Left renal pelvis (tissue), 4 donors: ENCODE measurements around the gene NSMF. TPM values are rescaled to one million over a fixed set of nuclear protein-coding genes. Genes with fewer than 3 reads are reported as not detected.

Experiments
- DNase-seq, 4 donors: peaks; one replicate each; pipeline ENCODE4 v3.0.0-alpha.2; 2013; ENCODE audit warnings: low read depth in 4 of 4, low spot score in 3 of 4
- polyA plus RNA-seq, 4 donors: library from polyadenylated mRNA; unstranded; fragments of 120-200 nt; gene quantifications; one replicate each; pipeline ENCODE4 v1.2.1, GENCODE V29; 2013; ENCODE audit not compliant: insufficient read length in 4 of 4

NSMF gene, protein sequence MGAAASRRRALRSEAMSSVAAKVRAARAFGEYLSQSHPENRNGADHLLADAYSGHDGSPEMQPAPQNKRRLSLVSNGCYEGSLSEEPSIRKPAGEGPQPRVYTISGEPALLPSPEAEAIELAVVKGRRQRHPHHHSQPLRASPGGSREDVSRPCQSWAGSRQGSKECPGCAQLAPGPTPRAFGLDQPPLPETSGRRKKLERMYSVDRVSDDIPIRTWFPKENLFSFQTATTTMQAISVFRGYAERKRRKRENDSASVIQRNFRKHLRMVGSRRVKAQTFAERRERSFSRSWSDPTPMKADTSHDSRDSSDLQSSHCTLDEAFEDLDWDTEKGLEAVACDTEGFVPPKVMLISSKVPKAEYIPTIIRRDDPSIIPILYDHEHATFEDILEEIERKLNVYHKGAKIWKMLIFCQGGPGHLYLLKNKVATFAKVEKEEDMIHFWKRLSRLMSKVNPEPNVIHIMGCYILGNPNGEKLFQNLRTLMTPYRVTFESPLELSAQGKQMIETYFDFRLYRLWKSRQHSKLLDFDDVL
- 10 to 100 TPM; 40.4 to 51.3 (median 46.4) TPM for polyA plus RNA-seq

DNA sequence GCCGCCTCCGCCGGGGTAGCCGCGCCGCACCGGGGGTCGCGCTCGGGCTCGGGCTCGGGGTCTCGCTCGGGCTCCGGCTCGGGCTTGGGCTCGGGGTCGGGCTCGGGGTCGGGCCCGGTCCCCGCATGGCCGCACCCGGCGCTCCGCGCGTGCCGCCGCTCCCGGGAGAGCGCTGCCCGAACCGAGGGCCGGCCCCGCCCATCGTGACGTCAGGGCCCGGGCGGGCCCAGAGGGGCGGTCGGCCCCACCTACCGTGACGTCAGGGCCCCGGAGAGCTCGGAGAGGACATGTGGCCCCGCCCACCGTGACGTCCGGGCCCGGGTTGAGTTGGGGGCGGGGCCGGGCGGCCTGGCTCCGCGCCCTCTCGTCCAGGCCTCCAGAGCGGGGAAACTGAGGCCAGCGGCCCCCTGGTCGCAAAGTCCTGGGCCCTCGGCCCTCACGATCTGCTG, at the start of gene NSMF:
Gene NSMF, minus strand, starts transcription at position 183 of the 449 bp plus-strand sequence. CDS start 232 bp downstream, outside the sequence.
- DNase-seq: peak; percentile 69 to 86 (median 84)

DNA sequence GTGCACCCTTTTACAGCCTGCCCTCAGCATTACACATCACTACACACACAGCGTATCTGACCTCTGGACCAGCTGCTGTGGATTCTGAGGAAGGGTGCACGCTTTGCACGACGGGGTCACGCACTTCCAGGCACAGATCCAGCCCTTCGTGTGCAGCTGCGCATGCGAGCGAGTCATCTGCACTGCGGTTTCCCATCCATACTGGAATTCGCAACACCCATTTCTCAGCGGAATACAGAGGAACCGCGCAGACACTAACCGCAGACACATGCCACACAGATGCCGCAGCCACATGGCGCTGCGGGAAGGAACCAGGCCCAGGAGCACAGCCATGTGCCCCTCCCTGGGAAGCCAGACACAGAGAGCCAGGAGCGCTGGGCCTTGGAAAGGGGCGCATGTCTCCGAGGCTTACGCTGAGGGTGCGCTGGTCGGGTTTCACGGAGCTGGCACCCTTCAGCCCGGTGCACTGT, 47.6 kb upstream of the NSMF start:
- DNase-seq: no peak

DNA sequence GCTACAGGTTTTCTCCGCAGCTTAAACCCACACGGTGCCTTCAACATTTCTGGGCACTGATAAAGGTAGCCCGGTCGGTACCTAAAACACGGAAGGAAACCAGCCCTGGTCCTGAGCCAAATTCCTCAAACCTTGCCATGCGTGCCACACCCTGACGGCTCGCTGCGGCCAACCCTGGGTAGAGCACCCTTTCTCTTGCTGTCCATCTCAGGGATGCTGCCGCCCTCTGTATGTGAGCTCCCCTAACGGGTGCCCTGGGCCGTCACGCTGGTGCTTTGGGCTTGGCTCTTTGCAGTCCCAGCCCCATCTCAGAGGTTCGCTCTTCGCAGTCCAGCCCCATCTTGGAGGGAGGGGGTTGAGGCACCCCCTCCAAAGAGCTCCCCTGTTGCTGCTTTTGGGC, 47.1 kb upstream of the NSMF start:
- no peak for DNase-seq

DNA sequence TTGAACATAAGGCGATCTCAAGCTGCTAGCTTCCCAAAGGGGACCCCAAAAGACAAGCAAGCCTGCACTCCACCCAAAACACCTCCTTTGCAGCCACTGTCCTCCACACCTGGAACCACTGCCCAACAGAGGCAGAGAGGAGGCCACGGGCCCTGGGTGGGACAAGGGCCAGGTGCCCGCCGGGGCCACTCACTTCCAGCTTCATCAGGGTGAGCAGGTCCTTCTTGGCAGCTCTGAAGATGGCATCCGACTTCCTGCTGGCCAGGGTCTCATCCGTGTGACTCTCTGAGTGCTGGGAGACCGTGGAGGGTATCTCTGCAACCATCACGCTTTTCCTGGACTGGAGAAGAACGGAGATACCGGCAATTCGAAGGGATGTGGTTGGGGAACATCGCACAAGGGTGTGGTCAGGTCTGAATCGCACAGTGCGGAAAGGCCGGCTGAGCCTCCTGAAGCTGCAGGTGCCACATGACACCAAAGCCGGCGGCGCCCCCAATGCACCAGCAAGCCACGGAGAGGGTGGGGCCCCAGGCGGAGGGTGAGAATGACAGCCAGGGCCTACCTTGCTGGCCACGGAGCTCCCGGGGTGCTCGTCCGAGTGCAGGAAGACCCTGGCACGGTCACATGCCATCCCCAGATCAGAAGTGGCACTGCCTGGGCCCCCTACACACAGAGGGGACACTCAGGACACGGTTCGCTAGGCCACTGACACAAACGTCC, 46.4 kb upstream of the NSMF start:
- no peak for DNase-seq

DNA sequence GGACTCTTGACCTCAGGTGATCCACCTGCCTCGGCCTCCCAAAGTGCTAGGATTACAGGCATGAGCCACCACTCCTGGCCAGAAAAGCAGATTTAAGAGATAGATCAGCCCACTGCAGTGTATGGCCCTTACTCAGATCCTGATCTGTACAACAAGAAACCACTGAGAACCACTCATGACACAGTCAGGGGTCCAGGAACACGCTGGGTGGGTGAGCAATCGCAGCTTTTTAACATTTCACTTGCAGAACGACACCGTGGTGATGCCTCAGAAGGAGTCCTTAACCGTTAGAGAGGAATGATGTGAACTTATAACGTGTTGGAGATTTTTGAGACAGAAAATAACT, 45.3 kb upstream of the NSMF start:
- no peak for DNase-seq

DNA sequence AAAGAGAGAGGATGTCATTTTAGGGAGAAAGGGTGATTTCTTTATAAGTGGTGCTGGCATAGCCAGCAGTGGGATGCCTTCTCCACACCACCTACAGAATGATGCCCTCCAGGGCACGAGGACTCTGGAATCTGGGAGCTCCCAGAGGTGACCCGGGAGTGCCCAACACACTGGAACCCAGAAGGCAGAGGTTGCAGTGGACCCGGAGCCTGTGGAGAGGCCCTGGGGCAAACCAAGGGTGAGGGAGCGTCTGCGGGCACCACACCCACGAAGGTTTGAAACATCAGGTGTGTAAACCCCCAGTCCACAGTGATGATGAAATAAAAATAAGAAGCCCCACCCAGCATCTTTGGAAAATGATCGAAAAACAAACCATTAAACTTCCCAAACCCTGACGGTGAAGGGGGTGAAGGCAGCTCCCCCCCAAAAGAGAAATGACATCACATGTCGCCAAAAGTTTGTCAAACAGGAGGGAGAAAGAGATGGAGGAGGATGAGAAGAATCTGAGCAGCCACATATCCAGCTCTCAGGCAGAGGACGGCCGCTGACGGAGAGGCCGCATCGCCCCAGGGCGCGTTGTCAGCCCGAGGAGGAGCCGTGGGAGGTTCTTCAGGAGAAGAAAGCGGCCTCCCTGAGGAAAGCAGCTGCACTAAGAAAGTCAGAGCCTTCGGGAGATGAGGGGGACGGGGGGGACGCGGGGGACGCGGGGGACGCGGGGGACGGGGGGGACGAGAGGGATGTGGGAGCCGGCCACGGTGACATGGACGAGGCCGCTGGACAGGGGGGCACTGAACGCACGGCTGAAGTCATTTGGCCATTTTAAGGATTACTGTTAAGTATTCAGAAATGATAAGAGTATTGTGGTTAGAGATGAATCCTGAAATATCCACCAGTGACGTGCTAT, 43.1 kb upstream of the NSMF start:
- no peak for DNase-seq

DNA sequence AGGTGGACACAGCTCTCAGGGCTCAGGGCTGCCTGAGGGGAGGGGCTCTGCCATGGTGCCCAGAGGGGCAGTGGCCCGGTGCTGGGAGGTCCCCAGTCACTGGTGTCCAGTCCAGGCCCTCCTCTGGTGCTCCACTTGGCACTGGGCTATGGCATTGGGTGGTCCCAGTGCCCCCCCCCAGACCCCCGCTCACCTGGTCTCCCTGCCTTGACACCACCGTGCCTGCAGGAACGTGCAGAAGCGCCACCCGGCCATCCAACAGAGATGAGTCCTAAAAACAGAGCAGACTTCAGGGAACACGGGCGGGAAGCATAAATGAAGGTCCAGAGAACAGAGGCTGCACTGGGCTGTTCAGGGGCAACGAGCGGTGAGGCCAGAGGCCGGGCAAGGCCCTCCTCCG, 42.3 kb upstream of the NSMF start:
- DNase-seq: no peak

DNA sequence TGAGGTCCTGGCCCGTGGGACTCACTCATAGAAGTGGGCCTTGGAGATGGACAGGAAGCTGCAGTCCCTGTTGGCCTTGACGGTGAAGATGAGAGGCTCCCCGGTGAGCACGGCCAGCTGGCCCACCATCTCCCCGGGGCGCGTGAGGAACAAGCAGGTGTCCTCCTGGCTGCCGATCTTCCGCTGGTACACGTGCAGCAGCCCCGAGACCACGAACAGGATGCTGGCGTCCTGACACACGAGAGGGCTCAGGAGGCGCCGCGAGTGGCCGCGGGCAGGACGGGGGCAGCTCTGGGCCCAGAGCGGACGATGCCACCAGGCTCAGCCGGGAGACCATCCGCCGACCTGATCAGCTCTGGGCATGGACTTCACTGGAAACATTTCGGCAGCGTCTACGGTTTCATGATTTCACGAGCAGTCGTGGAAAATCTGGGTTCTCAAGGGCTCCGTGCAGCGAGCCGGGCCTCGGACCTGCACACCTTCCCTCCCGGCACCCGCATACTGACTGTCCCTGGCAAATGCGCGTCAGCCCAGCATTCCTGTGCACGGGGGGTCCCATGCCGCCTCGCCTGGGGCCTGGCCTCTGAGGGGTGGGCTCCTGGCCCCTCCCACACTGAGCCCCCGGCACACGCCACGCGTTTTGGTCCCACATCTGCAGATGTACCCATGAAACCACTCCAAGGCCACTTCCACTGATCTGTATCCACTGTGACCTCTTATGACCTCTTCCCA, 41.7 kb upstream of the NSMF start:
- DNase-seq: no peak

DNA sequence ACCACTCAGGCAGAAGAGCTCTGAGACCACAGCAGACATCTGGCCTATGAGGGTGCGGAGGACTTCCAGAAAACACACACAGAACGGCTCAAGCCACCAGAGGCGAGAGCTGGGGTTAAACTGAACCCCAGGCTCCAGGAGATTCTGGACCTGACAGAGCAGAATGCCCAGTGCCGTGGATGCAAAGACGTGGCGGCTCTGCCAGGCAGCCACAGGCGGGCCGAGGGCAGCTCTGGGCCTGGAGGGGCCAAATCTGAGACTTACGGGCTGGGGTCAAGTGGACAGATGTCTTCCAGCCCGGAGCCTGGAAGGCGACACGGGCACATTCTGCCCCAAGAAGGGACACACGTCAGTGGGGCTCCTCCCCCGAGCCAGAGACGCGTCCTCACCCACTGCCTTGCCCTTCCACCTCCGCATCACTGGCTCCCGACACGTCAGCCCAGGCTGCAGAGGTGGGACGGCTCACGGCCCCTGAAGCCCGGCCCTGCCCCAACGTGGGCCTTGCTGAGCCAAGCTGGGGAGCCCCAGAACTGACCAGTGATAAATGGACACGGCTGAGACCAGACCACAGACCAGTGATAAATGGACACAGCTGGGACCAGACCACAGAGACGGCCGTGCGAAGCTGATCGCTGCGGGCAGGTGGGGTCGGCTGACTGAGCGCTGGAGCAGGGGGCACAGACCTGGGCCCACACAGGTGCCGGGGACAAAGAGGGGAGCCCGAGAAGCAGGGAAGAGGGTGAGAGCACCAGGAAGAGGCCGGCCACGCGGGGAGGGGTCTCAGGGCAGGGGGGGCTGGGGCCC, 40.9 kb upstream of the NSMF start:
- no peak for DNase-seq

DNA sequence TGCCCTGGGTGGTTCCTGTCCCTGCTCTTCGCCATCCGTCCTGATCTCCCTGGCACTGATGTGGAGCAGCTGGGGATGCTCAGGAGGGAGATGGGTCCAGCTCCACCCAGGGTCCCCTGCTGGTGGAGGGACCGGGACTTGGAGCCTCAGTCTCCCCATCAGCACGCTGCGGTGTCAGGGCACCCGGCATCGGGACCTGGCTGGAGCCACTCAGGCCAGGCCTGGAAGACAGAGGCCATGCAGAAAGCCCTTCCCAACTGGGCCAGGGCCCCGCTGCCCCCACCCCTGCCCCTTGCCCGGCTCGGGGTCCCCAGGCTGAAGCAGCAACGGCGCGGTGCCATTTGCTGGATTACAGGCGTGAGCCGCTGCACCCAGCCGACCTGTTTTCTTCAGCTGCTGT, 40.3 kb upstream of the NSMF start:
- no peak for DNase-seq

DNA sequence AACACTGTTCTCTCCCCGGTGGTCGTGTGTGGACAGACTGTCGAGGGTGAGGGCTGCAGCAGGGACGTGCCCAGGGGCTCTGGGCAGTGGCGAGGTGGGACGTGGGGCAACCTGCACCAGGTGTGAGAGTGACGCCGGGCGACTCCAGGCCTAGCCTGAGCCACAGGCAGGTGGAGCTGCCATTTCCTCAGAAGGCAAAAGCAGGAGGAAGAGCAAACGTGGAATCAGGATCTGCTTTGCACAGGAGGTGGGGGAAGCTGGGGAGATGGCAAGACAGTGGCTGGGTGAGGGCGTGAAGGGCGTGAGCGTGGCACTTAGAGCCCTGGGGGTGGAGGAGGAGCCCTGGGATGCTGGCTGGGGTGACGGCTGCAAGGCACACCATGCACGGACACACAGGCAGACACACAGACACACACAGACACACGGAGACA, 39.6 kb upstream of the NSMF start:
- no peak for DNase-seq

DNA sequence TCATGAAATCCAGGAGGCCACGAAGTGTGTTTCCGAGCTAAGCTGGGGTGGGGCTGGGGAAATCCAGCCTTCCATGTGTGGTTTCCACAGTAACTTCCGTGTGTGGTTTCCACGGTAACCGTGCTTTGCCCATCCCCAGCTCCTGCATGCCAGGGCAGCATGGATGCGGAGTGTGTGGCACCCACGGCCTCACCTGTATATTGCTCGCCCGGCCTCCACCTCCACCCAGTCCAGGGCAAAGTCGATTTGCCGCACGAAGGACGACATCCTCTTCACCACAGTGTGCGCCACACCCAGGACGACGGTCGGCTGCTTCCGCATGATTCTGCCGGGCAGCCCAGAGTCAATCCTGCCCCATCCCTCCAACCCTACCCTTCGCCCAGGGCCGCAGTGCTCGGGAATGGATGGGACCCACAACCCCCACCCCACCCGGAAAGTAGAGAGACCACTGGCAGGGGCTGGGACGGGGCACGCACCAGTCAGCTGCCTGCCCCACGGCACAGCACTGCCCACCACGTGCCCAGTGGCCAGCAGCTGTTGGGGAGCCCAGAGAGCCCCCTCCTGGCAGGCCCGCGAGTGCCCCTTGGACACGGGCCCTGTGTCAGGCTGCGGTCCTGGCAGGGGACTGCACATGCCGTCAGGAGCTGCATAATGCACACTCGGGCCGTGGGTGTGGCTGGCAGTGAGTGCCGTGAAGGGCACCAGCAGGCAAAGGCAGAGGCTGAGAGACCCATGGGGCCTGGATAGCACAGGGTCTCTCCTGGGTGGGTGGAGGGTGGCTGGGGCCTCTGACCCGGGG, 39.0 kb upstream of the NSMF start:
- no peak for DNase-seq

DNA sequence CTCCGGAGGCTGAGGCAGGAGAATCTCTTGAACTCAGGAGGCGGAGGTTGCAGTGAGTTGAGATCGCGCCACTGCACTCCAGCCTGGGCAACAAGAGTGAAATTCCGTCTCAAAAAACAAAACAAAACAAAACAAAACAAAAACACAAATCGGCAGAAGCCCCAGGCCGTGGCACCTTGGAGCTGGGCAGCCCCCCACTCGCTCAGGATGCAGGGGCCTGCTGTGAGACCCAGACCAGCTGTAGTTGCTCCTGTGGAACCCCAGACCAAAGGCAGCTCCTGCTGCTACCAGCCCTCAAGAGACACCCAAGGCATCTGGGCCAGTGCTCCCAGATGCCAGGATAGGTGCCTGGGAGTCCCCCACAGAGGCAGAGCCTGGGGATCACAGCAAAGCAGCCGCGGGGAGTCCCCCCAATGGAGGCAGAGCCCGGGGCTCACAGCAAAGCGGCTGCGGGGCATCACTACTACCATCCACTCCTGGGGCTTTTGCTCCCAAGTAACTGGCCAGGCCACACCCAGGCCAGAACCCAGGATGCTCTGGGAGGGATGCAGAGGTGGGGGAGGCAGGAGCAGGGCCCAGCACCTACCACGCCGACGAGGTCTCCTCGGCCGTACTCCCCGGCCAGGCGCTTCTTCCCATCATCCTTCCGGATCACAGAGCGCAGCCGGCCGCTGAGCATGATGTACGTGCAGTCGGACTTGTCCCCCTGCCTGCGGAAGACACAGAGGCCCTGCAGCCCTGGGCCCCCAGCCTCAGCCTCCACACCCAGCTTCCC, 37.7 kb upstream of the NSMF start:
- no peak for DNase-seq

DNA sequence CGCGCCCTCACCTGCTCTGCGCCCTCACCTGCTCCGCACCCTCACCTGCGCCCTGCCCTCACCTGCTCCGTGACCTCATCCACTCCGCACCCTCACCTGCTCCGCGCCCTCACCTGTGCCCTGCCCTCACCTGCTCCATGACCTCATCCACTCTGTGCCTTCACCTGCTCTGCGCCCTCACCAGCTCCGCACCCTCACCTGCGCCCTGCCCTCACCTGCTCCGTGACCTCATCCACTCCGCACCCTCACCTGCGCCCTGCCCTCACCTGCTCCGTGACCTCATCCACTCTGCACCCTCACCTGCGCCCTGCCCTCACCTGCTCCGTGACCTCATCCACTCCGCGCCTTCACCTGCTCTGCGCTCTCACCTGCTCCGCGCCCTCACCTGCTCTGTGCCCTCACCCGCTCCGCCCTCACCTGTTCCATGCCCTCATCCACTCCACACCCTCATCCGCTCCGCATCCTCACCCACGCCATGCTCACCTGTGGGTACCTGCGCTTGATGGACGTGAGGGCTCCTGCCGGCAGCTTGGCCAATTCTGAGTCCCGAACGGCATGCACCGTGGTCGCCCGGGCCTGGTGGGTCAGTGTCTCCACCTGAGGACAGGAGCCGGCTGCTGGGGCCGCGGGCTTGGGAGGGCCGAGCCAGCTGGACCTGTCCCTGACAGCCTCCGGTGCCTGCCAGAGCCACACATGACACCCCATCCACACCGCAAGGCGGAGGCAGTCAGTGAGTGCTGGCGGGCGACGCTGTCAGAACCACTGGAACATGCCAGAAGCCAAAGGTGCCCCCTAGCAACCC, 35.6 kb upstream of the NSMF start:
- DNase-seq: no peak

DNA sequence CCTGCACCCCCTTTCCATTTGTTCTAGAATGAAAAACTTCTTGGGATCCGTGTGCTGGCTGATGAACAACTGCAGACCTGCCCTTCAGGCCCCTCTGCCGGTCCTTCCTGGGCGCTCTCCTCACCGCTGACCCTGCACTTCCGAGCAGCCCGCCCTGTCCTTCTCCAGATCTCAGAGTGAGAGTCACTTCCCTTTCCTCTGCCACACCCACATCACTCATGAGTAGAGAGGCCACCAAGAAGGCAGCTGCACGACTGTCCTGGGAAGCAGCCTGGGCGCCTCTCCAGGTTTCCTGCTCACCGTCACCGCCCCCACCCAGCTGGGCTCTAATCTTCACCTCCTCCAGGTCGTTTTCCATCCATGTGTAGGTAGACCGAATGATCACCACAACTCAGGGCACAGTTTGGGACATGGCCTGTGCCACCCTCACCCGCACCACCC, 35.0 kb upstream of the NSMF start:
- DNase-seq: no peak

DNA sequence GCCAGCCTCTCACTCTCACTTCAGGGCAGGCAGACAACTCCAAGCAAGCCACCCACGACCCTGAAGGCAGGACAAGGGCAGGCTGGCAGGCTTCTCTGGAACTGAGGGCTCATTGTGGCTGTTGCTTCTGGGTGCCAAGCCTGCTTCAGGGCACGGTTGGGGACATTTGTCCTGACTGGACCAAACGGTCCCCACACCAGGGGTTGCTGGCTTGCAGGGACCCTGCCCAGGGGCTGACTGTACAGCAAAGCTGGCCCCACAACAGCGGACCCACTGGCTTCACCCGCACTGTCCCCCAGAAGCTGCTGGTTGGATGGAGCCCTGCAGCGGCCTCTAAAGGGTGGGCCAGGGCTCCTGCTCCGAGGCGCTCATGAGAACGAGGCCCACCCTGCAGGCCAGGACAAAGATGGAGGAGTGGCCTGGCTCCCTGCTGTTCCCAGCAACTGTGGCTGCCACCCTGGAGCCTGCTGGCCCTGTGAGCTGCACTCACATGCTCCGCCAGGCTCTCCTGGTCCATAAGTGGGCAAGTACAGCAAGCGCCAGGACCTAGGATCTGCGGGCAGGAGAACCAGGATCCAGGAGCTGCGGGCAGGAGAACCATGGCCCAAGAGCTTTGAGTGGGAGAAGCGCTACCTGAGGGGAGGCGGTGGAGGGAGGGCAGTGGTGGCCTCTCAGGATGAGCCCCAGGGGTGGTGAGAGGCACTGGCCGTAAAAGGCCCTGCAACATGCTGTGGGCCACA, 34.4 kb upstream of the NSMF start:
- DNase-seq: no peak
